ENCODE measurements around the gene ZNF761. TPM values are rescaled to one million over a fixed set of nuclear protein-coding genes. Genes with fewer than 3 reads are reported as not detected.
"Not testable (repeated sequence)": the region's sequence is repeated elsewhere in the genome, so short reads cannot be mapped to it uniquely, and the experiment has no call there.

Gene ZNF761
- total RNA-seq, 1 experiment from 2014 or later = 10.6 TPM

- CTCF ChIA-PET = no interaction called here
- no peak overlapping the region for H3K4me3 Mint-ChIP-seq (ENCODE audit: low read depth, unreplicated experiment)
- H3K4me1 Mint-ChIP-seq (ENCODE audit: low read depth, unreplicated experiment) = no peaks in the 10 kb centered on the region
- DNase-seq = no peak
- no peaks in the 10 kb centered on the region for H3K27me3 Mint-ChIP-seq (ENCODE audit: unreplicated experiment)
- no peak overlapping the region for H3K27ac Mint-ChIP-seq (ENCODE audit: unreplicated experiment)
- no TSS peak for BruUV-seq (replicated peaks)
- no peak for TF ChIP-seq CTCF (IDR thresholded peaks at IDR 0.05; ENCODE audit: unreplicated experiment)
- H3K36me3 Mint-ChIP-seq (ENCODE audit: insufficient read depth, unreplicated experiment) = no peaks in the 10 kb centered on the region
- H3K9me3 Mint-ChIP-seq (ENCODE audit: low read depth, unreplicated experiment) = peaks cover 19% of the 10 kb centered on the region
- intact Hi-C loops (cut with micrococcal nuclease; ENCODE audit: unreplicated experiment) = no loop called here
Measured at GRCh38 chr19:53485046-53486004, 53.5 kb downstream of the ZNF761 start.

GRCh38 chr19:53492153-53492552 is 60.4 kb downstream of the ZNF761 start:
- Mint-ChIP-seq H3K36me3 (ENCODE audit: insufficient read depth, unreplicated experiment) (no peaks in the 10 kb centered on the region), H3K27ac (ENCODE audit: unreplicated experiment) (no peak overlapping the region), H3K9me3 (ENCODE audit: low read depth, unreplicated experiment) (peaks cover 34% of the 10 kb centered on the region), H3K4me1 (ENCODE audit: low read depth, unreplicated experiment) (no peaks in the 10 kb centered on the region), H3K27me3 (ENCODE audit: unreplicated experiment) (no peaks in the 10 kb centered on the region), H3K4me3 (ENCODE audit: low read depth, unreplicated experiment) (no peak overlapping the region)
- CTCF ChIA-PET = no interaction called here
- intact Hi-C loops (cut with micrococcal nuclease; ENCODE audit: unreplicated experiment) = no loop called here
- DNase-seq = no peak
- TF ChIP-seq CTCF (IDR thresholded peaks at IDR 0.05; ENCODE audit: unreplicated experiment) = no peak
- BruUV-seq (replicated peaks) = no TSS peak

- H3K9me3 Mint-ChIP-seq (ENCODE audit: low read depth, unreplicated experiment) = peaks cover 18% of the 10 kb centered on the region
- H3K27ac Mint-ChIP-seq (ENCODE audit: unreplicated experiment); H3K36me3 Mint-ChIP-seq (ENCODE audit: insufficient read depth, unreplicated experiment); intact Hi-C loops (cut with micrococcal nuclease; ENCODE audit: unreplicated experiment); H3K4me3 Mint-ChIP-seq (ENCODE audit: low read depth, unreplicated experiment); H3K4me1 Mint-ChIP-seq (ENCODE audit: low read depth, unreplicated experiment); DNase-seq; H3K27me3 Mint-ChIP-seq (ENCODE audit: unreplicated experiment); CTCF ChIA-PET; BruUV-seq (replicated peaks): not testable (repeated sequence)
Measured at GRCh38 chr19:53497311-53498023, 65.7 kb downstream of the ZNF761 start.

GRCh38 chr19:53498024-53498395 is 66.2 kb downstream of the ZNF761 start:
- BruUV-seq (replicated peaks); H3K4me3 Mint-ChIP-seq (ENCODE audit: low read depth, unreplicated experiment); H3K36me3 Mint-ChIP-seq (ENCODE audit: insufficient read depth, unreplicated experiment); H3K27ac Mint-ChIP-seq (ENCODE audit: unreplicated experiment); CTCF ChIA-PET; H3K4me1 Mint-ChIP-seq (ENCODE audit: low read depth, unreplicated experiment); intact Hi-C loops (cut with micrococcal nuclease; ENCODE audit: unreplicated experiment); DNase-seq; H3K27me3 Mint-ChIP-seq (ENCODE audit: unreplicated experiment): not testable (repeated sequence)
- peaks cover 17% of the 10 kb centered on the region for H3K9me3 Mint-ChIP-seq (ENCODE audit: low read depth, unreplicated experiment)

- H3K27me3 Mint-ChIP-seq (ENCODE audit: unreplicated experiment); H3K36me3 Mint-ChIP-seq (ENCODE audit: insufficient read depth, unreplicated experiment); H3K27ac Mint-ChIP-seq (ENCODE audit: unreplicated experiment); H3K4me3 Mint-ChIP-seq (ENCODE audit: low read depth, unreplicated experiment); CTCF ChIA-PET; DNase-seq; H3K4me1 Mint-ChIP-seq (ENCODE audit: low read depth, unreplicated experiment); BruUV-seq (replicated peaks); intact Hi-C loops (cut with micrococcal nuclease; ENCODE audit: unreplicated experiment): not testable (repeated sequence)
- peaks cover 15% of the 10 kb centered on the region for H3K9me3 Mint-ChIP-seq (ENCODE audit: low read depth, unreplicated experiment)
Measured at GRCh38 chr19:53503151-53503550, 71.4 kb downstream of the ZNF761 start.

- peaks cover 12% of the 10 kb centered on the region for H3K9me3 Mint-ChIP-seq (ENCODE audit: low read depth, unreplicated experiment)
- CTCF ChIA-PET; H3K4me3 Mint-ChIP-seq (ENCODE audit: low read depth, unreplicated experiment); DNase-seq; H3K27ac Mint-ChIP-seq (ENCODE audit: unreplicated experiment); H3K27me3 Mint-ChIP-seq (ENCODE audit: unreplicated experiment); BruUV-seq (replicated peaks); intact Hi-C loops (cut with micrococcal nuclease; ENCODE audit: unreplicated experiment); H3K4me1 Mint-ChIP-seq (ENCODE audit: low read depth, unreplicated experiment); H3K36me3 Mint-ChIP-seq (ENCODE audit: insufficient read depth, unreplicated experiment): not testable (repeated sequence)
Measured at GRCh38 chr19:53503671-53504364, 72.0 kb downstream of the ZNF761 start.

- BruUV-seq (replicated peaks); H3K27ac Mint-ChIP-seq (ENCODE audit: unreplicated experiment); H3K4me3 Mint-ChIP-seq (ENCODE audit: low read depth, unreplicated experiment); CTCF ChIA-PET; H3K36me3 Mint-ChIP-seq (ENCODE audit: insufficient read depth, unreplicated experiment); DNase-seq; H3K4me1 Mint-ChIP-seq (ENCODE audit: low read depth, unreplicated experiment); intact Hi-C loops (cut with micrococcal nuclease; ENCODE audit: unreplicated experiment); H3K27me3 Mint-ChIP-seq (ENCODE audit: unreplicated experiment): not testable (repeated sequence)
- H3K9me3 Mint-ChIP-seq (ENCODE audit: low read depth, unreplicated experiment) = peaks cover 12% of the 10 kb centered on the region
Measured at GRCh38 chr19:53504365-53504703, 72.5 kb downstream of the ZNF761 start.

Data from Calu3 (cell line).